ENCODE data around the gene ALX4. TPM values are rescaled to one million over a fixed set of nuclear protein-coding genes. Genes with fewer than 3 reads are reported as not detected.

Gene ALX4
- total and polyA plus RNA-seq, 2 donors (not counting 1 experiment from before 2014, with no cell fraction given) = not detected

- Histone ChIP-seq H3K79me2 (ENCODE audit: control insufficient read depth, insufficient read depth, low read length) (no peaks in the 10 kb centered on the region), H3K27me3 (ENCODE audit: control insufficient read depth, insufficient read depth, low read length) (no peaks in the 10 kb centered on the region), H3K9me3 (ENCODE audit: control insufficient read depth, insufficient read depth, low read depth, low read length) (no peaks in the 10 kb centered on the region), H3K27ac (ENCODE audit: insufficient read depth, low read length) (no peak overlapping the region), H3K4me1 (ENCODE audit: control insufficient read depth, extremely low read depth, insufficient read depth, low read length) (no peaks in the 10 kb centered on the region), H4K20me1 (ENCODE audit: control insufficient read depth, extremely low read depth, insufficient read depth, low read length) (no peaks in the 10 kb centered on the region), H3K4me3 (replicated peaks in 1 of 4; ENCODE audit: control extremely low read depth in 1 of 4, insufficient read depth in 1 of 4, low read depth in 3 of 4, low read length in 4 of 4) (no peak overlapping the region), H2AFZ (ENCODE audit: low read length) (no peak overlapping the region), H3K9ac (ENCODE audit: insufficient read depth, low read length) (no peak overlapping the region), H3K4me2 (ENCODE audit: extremely low read depth, insufficient read depth, low read length) (no peak overlapping the region), H3K36me3 (ENCODE audit: control insufficient read depth, insufficient read depth, low read length) (no peaks in the 10 kb centered on the region)
- DNase-seq (ENCODE audit: low read depth in 2 of 2) = no peak
- no peak for TF ChIP-seq EZH2 (IDR thresholded peaks at IDR 0.05; ENCODE audit: low read length, missing control alignments)
- no peak for TF ChIP-seq CTCF (conservative IDR thresholded peaks at IDR 0.05 in 1 of 2, IDR thresholded peaks at IDR 0.05 in 1 of 2; ENCODE audit: low read depth in 1 of 2, low read length in 2 of 2)
Observed at GRCh38 chr11:44275961-44276550, 33.9 kb downstream of the ALX4 start.

DNA sequence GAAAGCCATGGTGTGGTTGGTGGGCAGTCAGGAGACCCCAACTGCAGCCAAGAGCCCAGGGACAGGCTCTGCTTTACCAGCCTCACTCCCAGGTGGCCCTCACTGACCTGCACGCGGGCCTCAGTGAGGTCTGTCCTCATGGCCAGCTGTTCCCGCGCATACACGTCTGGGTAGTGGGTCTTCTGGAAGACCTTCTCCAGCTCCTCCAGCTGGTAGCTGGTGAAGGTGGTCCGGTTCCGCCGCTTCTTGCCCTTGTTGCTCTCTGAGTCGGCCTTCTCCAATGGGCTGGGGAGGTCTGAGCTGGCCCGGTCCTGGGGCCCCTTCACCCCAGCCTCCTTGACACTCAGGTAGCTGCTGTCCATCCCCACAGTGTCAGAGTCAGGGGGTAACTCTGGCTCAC, 34.7 kb downstream of the ALX4 start:
- Histone ChIP-seq H3K4me3 (replicated peaks in 1 of 4; ENCODE audit: control extremely low read depth in 1 of 4, insufficient read depth in 1 of 4, low read depth in 3 of 4, low read length in 4 of 4) (no peak overlapping the region), H4K20me1 (ENCODE audit: control insufficient read depth, extremely low read depth, insufficient read depth, low read length) (no peaks in the 10 kb centered on the region), H3K9ac (ENCODE audit: insufficient read depth, low read length) (no peak overlapping the region), H3K27me3 (ENCODE audit: control insufficient read depth, insufficient read depth, low read length) (no peaks in the 10 kb centered on the region), H3K36me3 (ENCODE audit: control insufficient read depth, insufficient read depth, low read length) (no peaks in the 10 kb centered on the region), H2AFZ (ENCODE audit: low read length) (no peak overlapping the region), H3K27ac (ENCODE audit: insufficient read depth, low read length) (no peak overlapping the region), H3K9me3 (ENCODE audit: control insufficient read depth, insufficient read depth, low read depth, low read length) (no peaks in the 10 kb centered on the region), H3K4me2 (ENCODE audit: extremely low read depth, insufficient read depth, low read length) (no peak overlapping the region), H3K79me2 (ENCODE audit: control insufficient read depth, insufficient read depth, low read length) (no peaks in the 10 kb centered on the region), H3K4me1 (ENCODE audit: control insufficient read depth, extremely low read depth, insufficient read depth, low read length) (no peaks in the 10 kb centered on the region)
- no peak for TF ChIP-seq EZH2 (IDR thresholded peaks at IDR 0.05; ENCODE audit: low read length, missing control alignments)
- TF ChIP-seq CTCF (conservative IDR thresholded peaks at IDR 0.05 in 1 of 2, IDR thresholded peaks at IDR 0.05 in 1 of 2; ENCODE audit: low read depth in 1 of 2, low read length in 2 of 2) = no peak
- no peak for DNase-seq (ENCODE audit: low read depth in 2 of 2)

GRCh38 chr11:44274404-44274803, 35.5 kb downstream of the ALX4 start:
- Histone ChIP-seq H3K79me2 (ENCODE audit: control insufficient read depth, insufficient read depth, low read length) (no peaks in the 10 kb centered on the region), H2AFZ (ENCODE audit: low read length) (no peak overlapping the region), H3K4me3 (replicated peaks in 1 of 4; ENCODE audit: control extremely low read depth in 1 of 4, insufficient read depth in 1 of 4, low read depth in 3 of 4, low read length in 4 of 4) (no peak overlapping the region), H4K20me1 (ENCODE audit: control insufficient read depth, extremely low read depth, insufficient read depth, low read length) (no peaks in the 10 kb centered on the region), H3K4me1 (ENCODE audit: control insufficient read depth, extremely low read depth, insufficient read depth, low read length) (no peaks in the 10 kb centered on the region), H3K4me2 (ENCODE audit: extremely low read depth, insufficient read depth, low read length) (no peak overlapping the region), H3K9me3 (ENCODE audit: control insufficient read depth, insufficient read depth, low read depth, low read length) (no peaks in the 10 kb centered on the region), H3K27ac (ENCODE audit: insufficient read depth, low read length) (no peak overlapping the region), H3K27me3 (ENCODE audit: control insufficient read depth, insufficient read depth, low read length) (no peaks in the 10 kb centered on the region), H3K9ac (ENCODE audit: insufficient read depth, low read length) (no peak overlapping the region), H3K36me3 (ENCODE audit: control insufficient read depth, insufficient read depth, low read length) (no peaks in the 10 kb centered on the region)
- no peak for DNase-seq (ENCODE audit: low read depth in 2 of 2)
- TF ChIP-seq CTCF (conservative IDR thresholded peaks at IDR 0.05 in 1 of 2, IDR thresholded peaks at IDR 0.05 in 1 of 2; ENCODE audit: low read depth in 1 of 2, low read length in 2 of 2) (no peak), EZH2 (IDR thresholded peaks at IDR 0.05; ENCODE audit: low read length, missing control alignments) (no peak)
